ENCODE measurements around the gene SLC6A9.

GRCh38 chr1:43976045-43976444 lies 55.2 kb downstream of the SLC6A9 start:
- TF ChIP-seq CTCF (IDR thresholded peaks at IDR 0.05; ENCODE audit: low read depth, low read length, missing input control) (no peak), MAX (IDR thresholded peaks at IDR 0.05) (no peak), SP1 (IDR thresholded peaks at IDR 0.05) (no peak)

Measured in liver (tissue), 3 donors.